Dermis microvascular lymphatic vessel endothelial cell (primary cell): ENCODE results near the gene OR10H1. TPM values are rescaled to one million over a fixed set of nuclear protein-coding genes. Genes with fewer than 3 reads are reported as not detected.
"Not testable (repeated sequence)": the region's sequence is repeated elsewhere in the genome, so short reads cannot be mapped to it uniquely, and the experiment has no call there.

Source experiments
- DNase-seq, 2 donors: peaks; one replicate each; pipeline versions ENCODE4 v3.0.0 to v3.0.0-alpha.2; 2010; ENCODE audit warnings: low read depth in 2 of 2
- total RNA-seq: library from RNA; depleted of rRNA; stranded (reverse); fragments of >200 nt; gene quantifications from 2 replicates; pipeline ENCODE4 v1.2.1, GENCODE V29; 2014

Gene OR10H1
- total RNA-seq, 1 donor from 2014 or later: not detected

- DNase-seq: no peak
Measured at GRCh38 chr19:15775249-15775648, 40.2 kb downstream of the OR10H1 start.

GRCh38 chr19:15774159-15774558, 41.3 kb downstream of the OR10H1 start:
- not testable (repeated sequence) for DNase-seq

GRCh38 chr19:15769586-15769985, 45.9 kb downstream of the OR10H1 start:
- no peak for DNase-seq

GRCh38 chr19:15759962-15760565, 55.4 kb downstream of the OR10H1 start:
- DNase-seq: no peak

- no peak for DNase-seq
Measured at GRCh38 chr19:15758379-15758778, 57.1 kb downstream of the OR10H1 start.

Other genes starting within 250 kb of the OR10H1 start
- not detected in 2 replicates for gene CYP4F8, start 200.4 kb downstream of the OR10H1 start, total RNA-seq
- gene CYP4F3, start 174.8 kb downstream of the OR10H1 start, total RNA-seq: not detected in 2 replicates
- not detected in 2 replicates for gene CYP4F12, start 142.6 kb downstream of the OR10H1 start, total RNA-seq
- not detected in 2 replicates for gene OR10H2, start 87.6 kb downstream of the OR10H1 start, total RNA-seq
- gene OR10H3, start 77.7 kb downstream of the OR10H1 start, total RNA-seq: not detected in 2 replicates
- gene OR10H5, start 28.0 kb downstream of the OR10H1 start, total RNA-seq: not detected in 2 replicates
- not detected in 2 replicates for gene CYP4F2, start 82.4 kb upstream of the OR10H1 start, total RNA-seq
- gene CYP4F11, start 118.9 kb upstream of the OR10H1 start, total RNA-seq: not detected in 2 replicates
- gene OR10H4, start 133.3 kb upstream of the OR10H1 start, total RNA-seq: not detected in 2 replicates